Endothelial cell of umbilical vein (primary cell): ENCODE data around the gene LCA5L. TPM values are rescaled to one million over a fixed set of nuclear protein-coding genes. Genes with fewer than 3 reads are reported as not detected.

Experiments
- BruUV-seq: library from RNA; stranded (reverse); fragments of 400-500 nt; replicated peaks from 2 replicates; lab custom pipeline; 2021; lab: Mats Ljungman, UMichigan
- CTCF ChIA-PET: fragments of 300-600, 350-600 bp; sonication (Branson Sonifier 250); formaldehyde crosslinking; loops from one replicate; lab custom pipeline; 2021; ENCODE audit warnings: antibody characterized with exemption, inconsistent platforms; lab: Charles Lee
- POLR2A ChIA-PET: fragments of 300-600, 350-600 bp; sonication (Branson Sonifier 250); formaldehyde crosslinking; loops from one replicate; lab custom pipeline; 2021; ENCODE audit warnings: antibody characterized with exemption, inconsistent platforms; lab: Charles Lee
- DNase-seq: peaks from one replicate; pipeline ENCODE4 v3.0.0-alpha.2; 2011; ENCODE audit warnings: low read depth, low spot score
- FAIRE-seq: peaks from 2 replicates; lab custom pipeline; 2011; peaks lifted over from hg19 to GRCh38; lab: Jason Lieb, UNC
- H2AFZ ChIP-seq: 2 replicates; pipeline ENCODE4 v1.6.0; 2012; ENCODE audit warnings: low read depth, low read length, control low read depth, inconsistent platforms
- H3K27ac ChIP-seq: 2 replicates; pipeline ENCODE4 v1.5.1; 2011; ENCODE audit warnings: low read depth, mild to moderate bottlenecking, control low read depth, low read length, moderate library complexity; ENCODE audit not compliant: insufficient read depth
- H3K27me3 ChIP-seq, 2 experiments: 2 replicates each; pipeline versions ENCODE4 v1.6.0 to v1.6.1; 2011; ENCODE audit warnings: low read length in 2 of 2, mixed read lengths in 1 of 2; ENCODE audit not compliant: control insufficient read depth in 2 of 2, insufficient read depth in 2 of 2
- H3K36me3 ChIP-seq, 2 experiments: 2 replicates in 1 of 2; 3 replicates in 1 of 2; pipeline ENCODE4 v1.5.1; 2011; ENCODE audit warnings: low read length in 2 of 2, mild to moderate bottlenecking in 1 of 2, moderate library complexity in 1 of 2; ENCODE audit not compliant: control insufficient read depth in 2 of 2, insufficient read depth in 2 of 2; ENCODE audit errors: extremely low read depth in 1 of 2
- H3K4me1 ChIP-seq: 3 replicates; pipeline ENCODE4 v1.5.1; 2011; ENCODE audit warnings: mild to moderate bottlenecking, low read length; ENCODE audit not compliant: control insufficient read depth, insufficient read depth; ENCODE audit errors: extremely low read depth
- H3K4me2 ChIP-seq: 2 replicates; pipeline ENCODE4 v1.6.1; 2011; ENCODE audit warnings: low read length, control low read depth, mixed read lengths; ENCODE audit not compliant: insufficient read depth
- H3K4me3 ChIP-seq, 3 experiments: fragments of 200-600 bp in 1 of 3; sonication (generic), shearing (Covaris generic) in 1 of 3; replicated peaks in 1 of 3; 2 replicates each; pipeline ENCODE4 v1.5.1; 2011 to 2016; ENCODE audit warnings: control low read depth in 3 of 3, low read length in 3 of 3, mild to moderate bottlenecking in 2 of 3, inconsistent platforms in 1 of 3, low read depth in 1 of 3, moderate library complexity in 1 of 3; ENCODE audit not compliant: insufficient read depth in 1 of 3
- H3K79me2 ChIP-seq: 2 replicates; pipeline ENCODE4 v1.6.0; 2012; ENCODE audit warnings: low read length, inconsistent platforms; ENCODE audit not compliant: control insufficient read depth, insufficient read depth
- H3K9ac ChIP-seq: replicated peaks from 2 replicates; pipeline ENCODE3; 2011; ENCODE audit warnings: low read length, control low read depth; ENCODE audit not compliant: insufficient read depth; ENCODE audit errors: extremely low read depth
- H3K9me1 ChIP-seq: replicated peaks from 3 replicates; pipeline ENCODE4 v1.6.0; 2011; ENCODE audit warnings: mild to moderate bottlenecking, low read length; ENCODE audit not compliant: control insufficient read depth, insufficient read depth; ENCODE audit errors: extremely low read depth
- H3K9me3 ChIP-seq: replicated peaks from 2 replicates; pipeline ENCODE4 v1.5.1; 2012; ENCODE audit warnings: low read length, inconsistent platforms; ENCODE audit not compliant: control insufficient read depth, insufficient read depth
- H4K20me1 ChIP-seq: replicated peaks from 2 replicates; pipeline ENCODE3; 2011; ENCODE audit warnings: mild to moderate bottlenecking, low read length; ENCODE audit not compliant: control insufficient read depth, insufficient read depth; ENCODE audit errors: extremely low read depth
- EZH2 ChIP-seq: IDR thresholded peaks from 2 replicates; pipeline ENCODE4 v1.6.1; 2012; ENCODE audit warnings: borderline replicate concordance, low read depth, mild to moderate bottlenecking, moderate library complexity, low read length, inconsistent platforms; ENCODE audit not compliant: severe bottlenecking
- FOS ChIP-seq: IDR thresholded peaks from 2 replicates; pipeline ENCODE4 v1.6.1; 2011; ENCODE audit warnings: mild to moderate bottlenecking, low read length, moderate library complexity, borderline replicate concordance; ENCODE audit not compliant: insufficient read depth
- GATA2 ChIP-seq: IDR thresholded peaks from 2 replicates; pipeline ENCODE4 v1.7.0; 2011; ENCODE audit warnings: low read depth, mild to moderate bottlenecking, moderate library complexity, mixed read lengths, low read length; ENCODE audit not compliant: insufficient read length, insufficient read depth
- POLR2AphosphoS5 ChIP-seq: IDR thresholded peaks from 2 replicates; pipeline ENCODE4 v1.6.1; 2012; ENCODE audit warnings: low read depth, mild to moderate bottlenecking, control low read depth, low read length, moderate library complexity; ENCODE audit not compliant: insufficient read depth
- dilution Hi-C: fragments of 300-500 bp; cut with MboI; formaldehyde crosslinking; loops from one replicate; pipeline ENCODE4 v1.15.0; 2019; ENCODE audit warnings: low sequenced_read_pairs; ENCODE audit not compliant: extremely low pct_ligation_motif_present
- intact Hi-C: fragments of 100-400 bp; cut with micrococcal nuclease; formaldehyde crosslinking; loops from one replicate; pipeline ENCODE4 v1.10.0; 2022
- polyA plus RNA-seq, 4 experiments: library from polyadenylated mRNA; depleted of rRNA in 3 of 4; stranded (reverse) in 3 of 4; unstranded in 1 of 4; fragments of >200 nt; gene quantifications; 2 replicates each; pipeline versions ENCODE4 v1.2.1 to v1.2.3, GENCODE V29; 2011 to 2012; ENCODE audit warnings: missing spikeins in 1 of 4
- total RNA-seq: library from RNA; stranded (reverse); gene quantifications from 2 replicates; pipeline ENCODE4 v1.2.3, GENCODE V29; 2021
- TF ChIP-seq, protein P1 (sequence below), 2 donors: IDR thresholded peaks; 1 replicate in 1 of 2; 2 replicates in 1 of 2; pipeline ENCODE4 v1.5.1; 2011; ENCODE audit warnings: low read length in 2 of 2, mild to moderate bottlenecking in 2 of 2, moderate library complexity in 2 of 2, control low read depth in 1 of 2, inconsistent platforms in 1 of 2, low read depth in 1 of 2; ENCODE audit not compliant: insufficient read depth in 1 of 2; ENCODE audit errors: extremely low read depth in 1 of 2

LCA5L gene
- total and polyA plus RNA-seq, 2 donors (not counting 3 experiments of a cell fraction or from before 2014, with no cell fraction given): 0.26 to 1.0 TPM

DNA sequence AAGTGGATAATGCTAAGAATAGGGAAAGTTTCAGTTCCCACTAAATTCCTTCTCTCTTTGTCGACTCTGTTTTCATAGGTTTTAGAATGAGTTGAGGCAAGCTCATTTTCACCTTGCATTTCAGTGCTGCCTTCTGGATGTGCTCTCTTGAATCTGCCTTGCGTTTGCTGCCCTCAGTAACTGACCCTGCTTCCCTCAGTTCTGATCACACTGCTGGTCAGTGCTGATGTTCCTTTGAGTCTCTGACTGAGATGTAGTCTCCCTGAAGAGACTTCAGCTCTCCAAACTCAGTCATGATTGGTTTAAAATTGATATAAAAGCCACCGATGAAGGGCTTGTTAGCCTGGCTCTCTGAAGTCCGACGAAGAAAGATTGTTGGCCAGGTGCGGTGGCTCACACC is 71.5 kb downstream of the LCA5L start:
- H3K27me3 ChIP-seq: peaks cover 7 to 10% of the 10 kb centered on the region in 2 experiments
- no peaks in the 10 kb centered on the region for H3K79me2 ChIP-seq
- H3K36me3 ChIP-seq: no peaks in the 10 kb centered on the region
- dilution Hi-C loops: no loop called here
- no peak for FAIRE-seq
- H4K20me1 ChIP-seq: no peaks in the 10 kb centered on the region
- intact Hi-C loops: no loop called here
- TF ChIP-seq GATA2 (no peak), EZH2 (no peak), FOS (no peak)
- TF ChIP-seq, protein P1, sequence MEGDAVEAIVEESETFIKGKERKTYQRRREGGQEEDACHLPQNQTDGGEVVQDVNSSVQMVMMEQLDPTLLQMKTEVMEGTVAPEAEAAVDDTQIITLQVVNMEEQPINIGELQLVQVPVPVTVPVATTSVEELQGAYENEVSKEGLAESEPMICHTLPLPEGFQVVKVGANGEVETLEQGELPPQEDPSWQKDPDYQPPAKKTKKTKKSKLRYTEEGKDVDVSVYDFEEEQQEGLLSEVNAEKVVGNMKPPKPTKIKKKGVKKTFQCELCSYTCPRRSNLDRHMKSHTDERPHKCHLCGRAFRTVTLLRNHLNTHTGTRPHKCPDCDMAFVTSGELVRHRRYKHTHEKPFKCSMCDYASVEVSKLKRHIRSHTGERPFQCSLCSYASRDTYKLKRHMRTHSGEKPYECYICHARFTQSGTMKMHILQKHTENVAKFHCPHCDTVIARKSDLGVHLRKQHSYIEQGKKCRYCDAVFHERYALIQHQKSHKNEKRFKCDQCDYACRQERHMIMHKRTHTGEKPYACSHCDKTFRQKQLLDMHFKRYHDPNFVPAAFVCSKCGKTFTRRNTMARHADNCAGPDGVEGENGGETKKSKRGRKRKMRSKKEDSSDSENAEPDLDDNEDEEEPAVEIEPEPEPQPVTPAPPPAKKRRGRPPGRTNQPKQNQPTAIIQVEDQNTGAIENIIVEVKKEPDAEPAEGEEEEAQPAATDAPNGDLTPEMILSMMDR (IDR thresholded peaks at IDR 0.05; ENCODE audit: extremely low read depth in 1 of 2, insufficient read depth in 1 of 2, low read depth in 1 of 2, low read length in 2 of 2): no peak
- ChIA-PET POLR2A (no interaction called here), CTCF (interaction anchor here (0.6 to 1.6 kb wide), 7 partner anchors 12 to 67 kb away, joined by 3 to 37 read pairs (median 5); no protein-coding TSS in a partner anchor)
- no peak overlapping the region for H2AFZ ChIP-seq
- H3K4me2 ChIP-seq: no peak overlapping the region
- no TSS peak for BruUV-seq
- no peak for DNase-seq
- no peak overlapping the region for H3K4me3 ChIP-seq
- no peaks in the 10 kb centered on the region for H3K4me1 ChIP-seq
- no peaks in the 10 kb centered on the region for H3K9me1 ChIP-seq
- H3K9ac ChIP-seq: no peak overlapping the region
- H3K9me3 ChIP-seq: no peaks in the 10 kb centered on the region
- no peak overlapping the region for H3K27ac ChIP-seq

DNA sequence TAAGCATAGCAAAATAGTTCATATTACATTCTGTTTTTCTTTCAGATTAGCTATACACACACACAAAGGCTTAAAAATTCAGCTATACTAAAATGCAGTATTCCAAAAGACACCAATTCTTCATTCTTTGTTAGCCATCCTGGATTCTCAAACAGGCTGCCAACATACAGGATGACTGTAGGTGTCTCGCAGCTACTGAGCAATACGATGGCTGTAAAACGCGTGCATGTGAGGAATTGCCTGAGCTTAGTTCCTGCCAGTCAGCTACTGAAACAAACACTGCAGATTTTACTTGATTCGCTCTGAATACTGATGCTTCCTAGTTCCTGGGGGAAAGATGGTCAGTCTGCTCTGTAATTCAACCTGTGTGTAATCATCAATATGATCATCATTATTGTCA is 71.9 kb downstream of the LCA5L start:
- Histone ChIP-seq H4K20me1 (no peaks in the 10 kb centered on the region), H3K9me3 (no peaks in the 10 kb centered on the region), H3K9me1 (no peaks in the 10 kb centered on the region), H3K27ac (no peak overlapping the region), H3K4me2 (no peak overlapping the region), H3K4me1 (no peaks in the 10 kb centered on the region), H3K79me2 (no peaks in the 10 kb centered on the region), H2AFZ (no peak overlapping the region), H3K36me3 (no peaks in the 10 kb centered on the region), H3K4me3 (no peak overlapping the region), H3K9ac (no peak overlapping the region), H3K27me3 (peaks cover 7 to 10% of the 10 kb centered on the region in 2 experiments)
- TF ChIP-seq, protein P1 (IDR thresholded peaks at IDR 0.05; ENCODE audit: extremely low read depth in 1 of 2, insufficient read depth in 1 of 2, low read depth in 1 of 2, low read length in 2 of 2): peak; percentile 19 to 34
- no peak for TF ChIP-seq POLR2AphosphoS5
- DNase-seq (peak; percentile 36), FAIRE-seq (peak; percentile 68)
- ChIA-PET POLR2A (no interaction called here), CTCF (interaction anchor here (0.6 to 1.6 kb wide), 7 partner anchors 12 to 67 kb away, joined by 3 to 37 read pairs (median 5); no protein-coding TSS in a partner anchor)
- BruUV-seq: no TSS peak
- intact Hi-C loops (loop anchor here (1.0 kb wide), 1 partner anchor 15 kb away; no protein-coding TSS in a partner anchor), dilution Hi-C loops (no loop called here)
